Activated naive CD8-positive, alpha-beta T cell treated with anti-CD3 and anti-CD28 coated beads, Interleukin-2, amount 50 U/mL, for 16 hours (primary cell): ENCODE results near the gene MOB2.

ENCODE experiments used
- DNase-seq: peaks from one replicate; pipeline ENCODE4 v3.0.0-alpha.2; 2020; ENCODE audit warnings: low read depth, low spot score

The MOB2 gene, protein sequence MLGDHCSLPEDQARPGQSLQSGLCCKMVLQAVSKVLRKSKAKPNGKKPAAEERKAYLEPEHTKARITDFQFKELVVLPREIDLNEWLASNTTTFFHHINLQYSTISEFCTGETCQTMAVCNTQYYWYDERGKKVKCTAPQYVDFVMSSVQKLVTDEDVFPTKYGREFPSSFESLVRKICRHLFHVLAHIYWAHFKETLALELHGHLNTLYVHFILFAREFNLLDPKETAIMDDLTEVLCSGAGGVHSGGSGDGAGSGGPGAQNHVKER

GRCh38 chr11:1486054-1486825 lies at the start of gene MOB2:
Gene MOB2, minus strand, starts transcription at chr11:1486779. Its CDS starts 223 bp downstream, at chr11:1486556.
- no peak for DNase-seq

- no peak for DNase-seq
These were observed 48.1 kb upstream of the MOB2 start for GRCh38 chr11:1534682-1535081.

DNA sequence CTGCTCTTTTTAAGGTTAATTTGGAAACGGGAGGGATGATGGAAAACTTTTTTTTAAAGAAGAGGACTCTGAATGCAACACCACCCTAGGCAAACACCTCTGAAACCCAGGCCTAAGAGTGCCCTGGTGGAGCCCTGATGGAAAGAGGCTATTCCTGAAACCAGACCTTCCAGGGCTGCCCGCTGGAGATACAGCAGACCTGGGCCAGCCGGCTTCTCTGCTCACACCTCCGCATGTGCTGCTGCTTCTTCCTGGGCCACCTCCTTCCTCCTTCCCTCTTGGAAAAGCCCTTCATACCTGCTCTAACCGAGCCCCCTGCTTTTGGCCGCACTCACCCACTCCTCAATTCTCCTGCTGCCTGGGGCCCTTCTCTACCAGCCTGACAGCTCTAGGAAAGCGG lies 47.6 kb upstream of the MOB2 start:
- DNase-seq, result no peak

- no peak for DNase-seq
These were observed 46.8 kb upstream of the MOB2 start for GRCh38 chr11:1533342-1533725.

DNA sequence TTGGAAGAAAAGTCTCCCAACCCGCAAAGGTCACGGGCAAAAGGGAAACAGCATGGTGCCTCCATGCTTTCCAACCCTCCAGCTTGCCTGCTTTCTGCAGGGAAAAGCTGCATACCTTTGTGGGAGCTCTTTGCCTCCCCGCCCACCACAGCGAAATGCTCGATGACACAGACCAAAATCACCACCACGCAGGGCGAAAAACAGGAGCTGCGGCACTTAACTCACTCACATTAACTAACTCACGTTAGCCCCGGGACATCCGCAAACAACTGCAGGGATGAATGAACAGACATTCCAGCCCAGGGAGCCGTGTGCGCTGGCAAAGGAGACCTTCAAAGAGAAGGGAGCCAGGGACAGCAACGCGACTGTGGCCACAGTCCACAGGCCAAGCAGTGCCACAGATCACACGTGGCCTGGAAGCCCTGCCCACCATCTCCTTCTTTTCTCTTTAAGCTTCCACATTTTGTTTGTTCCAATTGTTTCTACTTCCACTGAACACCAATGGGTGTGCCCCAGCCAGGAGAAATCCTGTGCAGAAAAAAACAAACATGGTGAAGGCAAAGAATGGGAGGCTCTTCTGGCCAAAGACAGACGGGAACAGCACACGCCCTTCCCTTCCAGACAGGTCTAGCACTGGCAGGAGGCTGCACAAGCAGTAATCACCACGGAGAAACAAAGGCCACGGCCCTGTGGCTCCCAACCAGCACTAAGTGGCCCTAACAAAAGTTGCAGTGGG lies 46.2 kb upstream of the MOB2 start:
- DNase-seq, result no peak

DNA sequence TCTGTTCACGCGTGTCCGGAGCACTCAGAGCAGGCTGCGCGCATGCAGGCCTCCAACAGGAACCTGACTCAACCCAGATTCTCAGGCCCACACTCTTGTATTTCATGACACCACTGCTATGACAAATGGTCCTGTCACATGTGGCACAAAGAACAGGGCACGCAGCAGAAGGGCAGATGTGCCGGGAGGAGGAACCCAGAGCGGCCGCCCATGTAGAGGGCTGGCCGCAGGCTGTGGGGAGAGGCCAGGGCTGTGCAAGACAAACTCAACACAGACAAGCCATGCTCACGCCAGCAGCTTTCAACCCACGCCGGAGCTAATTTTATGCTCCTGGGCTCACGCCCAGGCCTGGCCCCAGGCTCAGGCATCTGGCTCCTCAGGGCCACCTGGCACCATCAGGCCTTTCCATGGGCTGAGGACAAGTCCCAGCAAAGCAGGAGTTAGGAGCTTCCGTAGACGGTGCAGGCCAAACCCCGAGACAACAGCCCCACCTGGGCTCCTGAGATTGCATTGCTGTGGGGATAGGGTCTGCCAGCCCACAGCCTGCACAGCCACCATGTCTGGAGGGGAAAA lies 45.5 kb upstream of the MOB2 start:
- no peak for DNase-seq

GRCh38 chr11:1531449-1532013 lies 45.0 kb upstream of the MOB2 start:
- no peak for DNase-seq

GRCh38 chr11:1530686-1531448 lies 44.3 kb upstream of the MOB2 start:
- no peak for DNase-seq

GRCh38 chr11:1529774-1530173 lies 43.2 kb upstream of the MOB2 start:
- DNase-seq, result no peak

DNA sequence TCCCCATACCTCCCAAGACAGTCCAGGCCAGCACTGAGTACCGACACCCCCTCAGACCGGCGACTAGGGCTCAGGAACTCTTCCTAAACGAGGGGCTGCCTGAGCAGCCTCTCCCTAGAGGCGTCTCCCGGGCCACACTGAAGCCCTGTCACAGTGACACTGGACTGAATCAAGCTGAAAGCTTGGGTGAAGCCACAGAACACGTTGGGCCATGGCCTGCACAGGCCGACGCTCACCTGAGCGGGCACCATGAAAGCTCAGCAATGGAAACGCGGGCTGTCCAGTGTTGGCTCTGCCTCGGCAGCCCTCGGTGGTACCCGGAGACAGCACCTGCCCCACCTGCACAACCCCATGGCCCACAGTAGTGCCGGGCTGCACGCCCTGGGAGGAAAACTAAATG lies 42.7 kb upstream of the MOB2 start:
- no peak for DNase-seq

DNA sequence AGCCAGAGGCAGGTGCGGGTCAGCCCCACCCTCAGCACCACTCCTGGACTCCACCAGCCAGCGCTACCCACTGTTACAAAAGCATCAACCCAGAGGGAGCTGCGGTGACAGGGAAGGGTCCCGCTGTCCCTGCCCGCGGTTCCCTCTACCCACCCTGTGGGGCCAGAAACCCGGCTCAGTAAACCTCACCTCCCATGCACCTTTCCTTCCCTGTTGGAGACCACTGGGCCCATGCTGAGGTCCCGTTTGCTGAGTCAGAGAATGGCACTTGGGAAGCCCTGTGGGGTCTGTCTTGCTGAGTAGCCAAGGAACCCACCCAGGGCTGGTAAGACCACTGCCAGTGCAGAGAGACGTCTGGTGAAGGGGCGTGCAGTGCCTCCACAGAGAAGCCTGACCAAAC lies 42.1 kb upstream of the MOB2 start:
- DNase-seq, result no peak

- no peak for DNase-seq
These were observed 40.2 kb upstream of the MOB2 start for GRCh38 chr11:1526785-1527184.

GRCh38 chr11:1523779-1524178 lies 37.2 kb upstream of the MOB2 start:
- no peak for DNase-seq

DNA sequence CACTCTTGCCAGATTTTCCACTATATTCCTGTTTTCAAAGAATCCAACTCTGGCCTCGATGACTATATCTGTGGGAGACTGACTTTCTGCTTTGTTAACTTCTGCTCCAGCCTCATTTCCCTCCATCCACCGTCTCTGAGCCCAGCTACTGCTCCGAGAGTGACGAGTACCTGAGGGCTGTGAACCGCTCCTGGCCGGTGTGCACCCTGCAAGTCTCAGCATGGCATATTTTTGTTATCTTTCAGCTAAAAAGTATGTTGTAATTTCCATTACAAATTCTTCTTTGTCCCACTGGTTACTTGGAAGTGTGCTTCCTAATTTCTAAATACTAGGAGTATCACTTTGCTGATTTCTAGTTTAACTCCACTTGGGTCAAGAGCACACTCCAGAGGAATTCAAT lies 36.5 kb upstream of the MOB2 start:
- DNase-seq, result no peak

- DNase-seq, result no peak
These were observed 35.5 kb upstream of the MOB2 start for GRCh38 chr11:1522081-1522424.

DNA sequence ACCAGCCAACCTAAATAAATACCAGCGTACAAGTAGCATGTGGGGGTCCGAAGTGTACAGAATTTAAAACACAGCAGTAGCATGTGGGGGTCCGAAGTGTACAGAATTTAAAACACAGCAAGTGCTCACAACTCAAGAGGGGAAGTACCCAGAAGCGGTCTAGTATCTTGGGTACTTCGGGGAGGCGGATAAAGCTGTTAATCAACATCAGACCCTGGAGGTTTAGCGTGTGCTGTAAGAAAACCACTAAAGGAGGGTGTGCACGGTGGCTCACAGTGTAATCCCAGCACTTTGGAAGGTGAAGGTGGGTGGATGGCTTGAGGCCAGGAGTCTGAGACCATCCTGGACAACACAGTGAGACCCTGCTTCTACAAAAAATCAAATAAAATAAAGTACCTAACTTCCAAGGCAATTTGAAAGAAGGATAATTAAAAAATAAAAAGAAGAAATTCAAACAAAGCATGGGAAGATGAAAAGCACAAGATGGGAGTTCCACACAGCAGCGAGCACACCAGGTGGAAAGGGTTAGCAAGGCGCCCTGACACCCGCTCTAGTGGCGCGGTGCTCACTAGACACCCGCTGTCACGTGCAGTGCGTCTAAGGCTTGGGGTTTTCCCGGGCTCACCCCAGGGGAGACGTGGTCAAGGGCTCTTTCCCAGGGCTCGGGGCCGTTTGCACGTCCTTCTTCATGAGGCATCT lies 35.0 kb upstream of the MOB2 start:
- no peak for DNase-seq

DNA sequence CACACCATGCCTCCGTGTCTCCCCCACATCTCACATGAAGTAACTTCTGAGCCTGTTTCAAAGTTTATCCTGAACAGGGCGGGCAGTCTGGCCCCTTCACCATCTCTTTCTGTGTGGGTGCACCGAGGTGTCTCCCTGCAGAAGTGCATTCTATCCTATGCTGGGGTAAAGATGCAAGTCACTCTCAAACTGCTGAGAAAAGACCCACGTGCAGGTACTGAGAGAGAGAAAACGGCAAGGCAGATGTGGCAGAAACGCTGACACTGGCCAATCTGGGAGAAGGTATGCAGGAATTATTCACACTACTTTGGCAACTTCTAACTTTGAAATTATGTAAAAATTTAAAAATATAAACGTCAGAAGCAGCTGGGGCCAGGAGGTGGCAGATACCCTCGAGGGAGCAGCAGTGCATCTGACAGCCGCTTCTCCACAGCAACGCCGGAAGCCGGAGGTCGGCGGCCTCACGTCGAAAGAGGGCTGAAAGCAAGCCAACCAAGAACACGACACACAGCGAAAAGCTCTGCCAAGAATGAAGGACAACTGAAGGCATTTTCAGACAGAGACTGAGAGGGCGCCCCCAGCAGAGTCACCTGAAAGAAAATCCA lies 34.2 kb upstream of the MOB2 start:
- no peak for DNase-seq

DNA sequence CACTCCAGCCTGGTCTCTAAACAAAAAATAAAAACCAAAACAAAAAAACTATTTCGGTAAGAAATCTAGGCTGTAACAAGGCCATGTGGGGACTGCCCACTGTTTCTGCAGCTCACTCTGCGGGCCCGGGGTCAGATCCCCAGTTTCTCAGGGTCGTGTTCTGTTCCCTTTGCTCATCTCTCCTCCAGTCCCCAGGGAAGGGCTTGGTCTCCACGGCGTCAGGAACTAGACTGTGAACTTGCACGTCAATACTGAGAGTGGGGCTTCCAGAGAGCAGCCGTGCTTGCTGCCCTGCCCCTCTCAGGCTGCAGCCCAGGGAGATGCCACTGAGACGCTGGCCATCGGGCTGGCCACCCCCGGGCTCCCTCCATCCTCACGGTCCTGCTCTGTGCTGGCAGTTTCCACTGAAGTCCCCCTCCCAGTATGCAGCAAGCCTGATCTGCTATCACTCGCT lies 33.7 kb upstream of the MOB2 start:
- no peak for DNase-seq

DNA sequence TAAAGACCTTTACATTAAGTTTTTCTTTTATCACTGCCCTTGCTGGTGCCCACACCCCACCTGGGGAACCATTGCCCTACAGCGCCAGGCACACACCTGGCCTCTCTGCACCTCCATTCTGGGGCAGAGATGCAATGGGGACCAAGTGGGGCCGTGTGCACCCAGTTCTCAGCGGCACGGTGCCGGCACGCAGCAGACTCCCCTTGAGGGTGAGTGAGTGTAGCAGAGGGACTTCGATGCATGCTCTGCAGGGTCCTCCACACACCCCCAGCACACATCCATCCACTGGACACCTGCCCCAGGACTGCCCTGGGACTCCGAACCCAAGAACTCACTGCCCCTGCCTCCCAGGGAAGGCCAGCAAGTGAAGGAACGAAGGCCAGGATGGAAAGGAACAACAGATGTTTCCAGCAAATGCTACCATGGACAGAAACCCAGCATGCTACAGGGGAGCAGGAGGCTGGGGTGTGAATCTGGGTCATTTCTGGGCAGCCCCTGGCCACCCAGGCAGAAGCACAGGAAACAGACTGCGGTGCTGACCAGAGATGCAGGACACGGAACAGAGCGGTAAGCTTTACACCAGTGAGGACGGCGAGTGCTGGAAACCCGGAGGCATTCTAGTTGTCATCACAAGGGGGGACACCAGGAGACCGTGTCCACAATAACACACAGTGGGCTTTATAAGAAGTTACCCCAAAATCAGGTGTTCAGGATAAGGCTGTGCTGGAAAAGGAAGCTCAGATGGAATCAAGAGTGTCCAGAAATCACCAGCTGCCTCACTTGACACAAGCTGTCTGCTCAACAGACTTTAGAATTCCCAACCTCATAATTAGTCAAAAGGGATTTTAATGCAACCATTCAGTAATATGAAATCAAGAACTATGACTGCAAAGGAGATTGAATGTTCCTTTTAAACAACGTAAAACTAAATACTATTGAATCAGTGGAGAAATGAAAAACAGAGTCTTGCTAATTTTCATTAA lies 32.7 kb upstream of the MOB2 start:
- DNase-seq, result no peak
